Vagina (tissue), 2 donors: ENCODE results near the gene ZCCHC3. TPM values are rescaled to one million over a fixed set of nuclear protein-coding genes. Genes with fewer than 3 reads are reported as not detected.

ENCODE experiments used
- DNase-seq, 2 donors: peaks; one replicate each; pipeline ENCODE4 v3.0.0-alpha.2; 2017; ENCODE audit errors: extremely low spot score in 2 of 2
- H3K27ac ChIP-seq: fragments of 200-600 bp; sonication (generic); one replicate; pipeline ENCODE4 v1.5.1; 2019
- H3K27me3 ChIP-seq: fragments of 200-600 bp; sonication (generic); one replicate; pipeline ENCODE4 v1.5.1; 2019
- H3K36me3 ChIP-seq, 2 donors: fragments of 200-600 bp; sonication (generic); one replicate each; pipeline ENCODE4 v1.5.1; 2017 to 2019
- H3K4me1 ChIP-seq: fragments of 200-600 bp; sonication (generic); one replicate; pipeline ENCODE4 v1.5.1; 2019
- H3K4me3 ChIP-seq, 2 donors: fragments of 200-600 bp; sonication (generic); 1 replicate in 1 of 2; 2 replicates in 1 of 2; pipeline ENCODE4 v1.5.1; 2016 to 2019
- H3K9me3 ChIP-seq: fragments of 200-600 bp; sonication (generic); one replicate; pipeline ENCODE4 v1.5.1; 2019
- POLR2A ChIP-seq, 2 donors: fragments of 450-650 bp; IDR thresholded peaks; one replicate each; pipeline ENCODE4 v1.6.1; 2017; ENCODE audit warnings: antibody characterized with exemption in 2 of 2, mild to moderate bottlenecking in 2 of 2, moderate library complexity in 2 of 2
- POLR2AphosphoS5 ChIP-seq, 2 donors: sonication (generic); formaldehyde crosslinking; IDR thresholded peaks; one replicate each; pipeline ENCODE4 v1.9.0; 2017; ENCODE audit warnings: antibody characterized with exemption in 2 of 2, mild to moderate bottlenecking in 2 of 2, low read depth in 1 of 2; ENCODE audit not compliant: insufficient read depth in 1 of 2
- intact Hi-C: fragments of 100-400 bp; cut with DNase I; formaldehyde crosslinking; loops from one replicate; pipeline ENCODE4 v1.15.1; 2023
- total RNA-seq: library from RNA; depleted of rRNA; stranded (reverse); fragments of >200 nt; gene quantifications from one replicate; pipeline ENCODE4 v1.2.3, GENCODE V29; 2016
- TF ChIP-seq, protein P1 (sequence below), 3 experiments: fragments of 450-650 bp in 2 of 3; fragments of 200-600 bp in 1 of 3; sonication (generic) in 1 of 3; IDR thresholded peaks; one replicate each; pipeline ENCODE4 v1.5.1; 2017 to 2019; ENCODE audit warnings: antibody characterized with exemption in 3 of 3, mild to moderate bottlenecking in 2 of 3, moderate library complexity in 2 of 3

ZCCHC3 gene
- total RNA-seq, 1 donor from 2014 or later: 13.8 TPM

- Histone ChIP-seq H3K4me3 (peak overlapping the region; percentile 69 to 97), H3K36me3 (no peaks in the 10 kb centered on the region), H3K4me1 (peaks cover 61% of the 10 kb centered on the region), H3K27ac (peak overlapping the region; percentile 96), H3K27me3 (no peaks in the 10 kb centered on the region), H3K9me3 (no peaks in the 10 kb centered on the region)
- TF ChIP-seq POLR2AphosphoS5 (IDR thresholded peaks at IDR 0.05; ENCODE audit: insufficient read depth in 1 of 2, low read depth in 1 of 2) (no peak), POLR2A (IDR thresholded peaks at IDR 0.05) (no peak)
- TF ChIP-seq, protein P1, sequence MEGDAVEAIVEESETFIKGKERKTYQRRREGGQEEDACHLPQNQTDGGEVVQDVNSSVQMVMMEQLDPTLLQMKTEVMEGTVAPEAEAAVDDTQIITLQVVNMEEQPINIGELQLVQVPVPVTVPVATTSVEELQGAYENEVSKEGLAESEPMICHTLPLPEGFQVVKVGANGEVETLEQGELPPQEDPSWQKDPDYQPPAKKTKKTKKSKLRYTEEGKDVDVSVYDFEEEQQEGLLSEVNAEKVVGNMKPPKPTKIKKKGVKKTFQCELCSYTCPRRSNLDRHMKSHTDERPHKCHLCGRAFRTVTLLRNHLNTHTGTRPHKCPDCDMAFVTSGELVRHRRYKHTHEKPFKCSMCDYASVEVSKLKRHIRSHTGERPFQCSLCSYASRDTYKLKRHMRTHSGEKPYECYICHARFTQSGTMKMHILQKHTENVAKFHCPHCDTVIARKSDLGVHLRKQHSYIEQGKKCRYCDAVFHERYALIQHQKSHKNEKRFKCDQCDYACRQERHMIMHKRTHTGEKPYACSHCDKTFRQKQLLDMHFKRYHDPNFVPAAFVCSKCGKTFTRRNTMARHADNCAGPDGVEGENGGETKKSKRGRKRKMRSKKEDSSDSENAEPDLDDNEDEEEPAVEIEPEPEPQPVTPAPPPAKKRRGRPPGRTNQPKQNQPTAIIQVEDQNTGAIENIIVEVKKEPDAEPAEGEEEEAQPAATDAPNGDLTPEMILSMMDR (IDR thresholded peaks at IDR 0.05): no peak
- no peak for DNase-seq
- intact Hi-C loops: loop anchor here (10.0 kb wide), 1 partner anchor 52 kb away; no protein-coding TSS in a partner anchor
Measured at GRCh38 chr20:326645-327185, 29.3 kb downstream of the ZCCHC3 start.

DNA sequence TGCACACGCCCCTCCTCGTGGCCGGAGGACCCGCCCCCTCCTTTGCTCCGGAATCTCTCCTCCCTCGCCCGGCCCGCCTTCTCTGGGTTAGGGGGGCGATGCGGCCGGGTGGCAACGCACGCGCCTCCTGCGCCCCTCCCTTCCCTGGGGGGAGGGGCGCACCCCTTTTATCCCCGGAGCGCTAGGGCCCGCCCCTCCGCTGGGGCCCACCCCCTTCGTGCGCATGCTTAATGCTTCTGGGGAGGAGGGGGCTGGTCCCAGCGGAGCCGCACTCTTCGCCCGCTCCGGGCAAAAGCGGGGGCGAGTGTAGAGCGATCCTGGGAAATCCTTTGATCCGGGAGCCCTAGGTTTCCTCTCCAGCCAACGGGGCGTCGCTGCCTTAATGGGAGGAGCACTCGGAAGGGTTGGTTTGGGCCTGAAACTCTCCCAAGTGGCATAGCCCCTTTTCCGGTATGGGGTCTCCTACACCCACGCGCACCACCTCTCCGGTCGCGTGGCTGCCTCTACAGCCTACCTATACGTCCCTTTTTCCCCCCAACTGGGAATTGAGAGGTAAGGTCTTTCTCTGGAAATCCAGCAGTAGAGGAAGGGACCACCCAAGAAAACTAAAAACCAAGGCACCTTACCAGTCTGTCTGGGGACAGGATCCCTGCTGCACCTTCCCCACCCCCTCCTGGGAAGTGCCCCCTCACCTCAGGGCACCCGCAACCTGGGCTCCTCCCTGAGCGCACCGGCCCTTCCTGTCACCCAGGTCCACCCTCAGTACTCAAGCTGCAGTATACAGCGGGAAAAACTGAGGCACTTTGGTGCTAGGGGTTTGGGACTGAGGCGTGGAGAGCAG lies 30.0 kb downstream of the ZCCHC3 start:
- no peaks in the 10 kb centered on the region for H3K27me3 ChIP-seq
- peaks cover 61% of the 10 kb centered on the region for H3K4me1 ChIP-seq
- H3K9me3 ChIP-seq: no peaks in the 10 kb centered on the region
- H3K27ac ChIP-seq: peak overlapping the region; percentile 96
- peak overlapping the region; percentile 69 to 97 for H3K4me3 ChIP-seq
- TF ChIP-seq POLR2AphosphoS5 (IDR thresholded peaks at IDR 0.05; ENCODE audit: insufficient read depth in 1 of 2, low read depth in 1 of 2) (peak; percentile 80 to 86), POLR2A (IDR thresholded peaks at IDR 0.05) (peak in 1 of 2 donors; percentile 17)
- TF ChIP-seq, protein P1 (IDR thresholded peaks at IDR 0.05): no peak
- DNase-seq: no peak
- intact Hi-C loops: loop anchor here (10.0 kb wide), 1 partner anchor 53 kb away; no protein-coding TSS in a partner anchor
- H3K36me3 ChIP-seq: no peaks in the 10 kb centered on the region

- intact Hi-C loops: loop anchor here (10.0 kb wide), 1 partner anchor 54 kb away; no protein-coding TSS in a partner anchor
Measured at GRCh38 chr20:328027-328974, 30.9 kb downstream of the ZCCHC3 start.

GRCh38 chr20:328975-329695 lies 31.8 kb downstream of the ZCCHC3 start:
- H3K9me3 ChIP-seq: no peaks in the 10 kb centered on the region
- no peak for DNase-seq
- TF ChIP-seq, protein P1 (IDR thresholded peaks at IDR 0.05): no peak
- TF ChIP-seq POLR2AphosphoS5 (IDR thresholded peaks at IDR 0.05; ENCODE audit: insufficient read depth in 1 of 2, low read depth in 1 of 2) (no peak), POLR2A (IDR thresholded peaks at IDR 0.05) (no peak)
- no peaks in the 10 kb centered on the region for H3K36me3 ChIP-seq
- no peaks in the 10 kb centered on the region for H3K27me3 ChIP-seq
- H3K27ac ChIP-seq: peak overlapping the region; percentile 96
- intact Hi-C loops: loop anchor here (10.0 kb wide), 1 partner anchor 54 kb away; no protein-coding TSS in a partner anchor
- H3K4me1 ChIP-seq: peaks cover 52% of the 10 kb centered on the region
- no peak overlapping the region for H3K4me3 ChIP-seq

More at GRCh38 chr20:328027-328974, 30.9 kb downstream of the ZCCHC3 start:
- DNase-seq: no peak
- no peak for TF ChIP-seq POLR2A (IDR thresholded peaks at IDR 0.05)
- TF ChIP-seq, protein P1 (IDR thresholded peaks at IDR 0.05): no peak
- no peak for TF ChIP-seq POLR2AphosphoS5 (IDR thresholded peaks at IDR 0.05; ENCODE audit: insufficient read depth in 1 of 2, low read depth in 1 of 2)
- H3K4me1 ChIP-seq: peaks cover 60% of the 10 kb centered on the region
- H3K27ac ChIP-seq: peak overlapping the region; percentile 96
- H3K9me3 ChIP-seq: no peaks in the 10 kb centered on the region
- no peaks in the 10 kb centered on the region for H3K27me3 ChIP-seq
- H3K4me3 ChIP-seq: peak overlapping the region; percentile 69 to 97
- H3K36me3 ChIP-seq: no peaks in the 10 kb centered on the region
